Measurements from ENCODE around the gene ABCA4.

Gene ABCA4

GRCh38 chr1:94100785-94101612 lies 19.9 kb downstream of the ABCA4 start:
- TF ChIP-seq CTCF (IDR thresholded peaks at IDR 0.05; ENCODE audit: borderline replicate concordance, control extremely low read depth, extremely low read depth, insufficient read depth, missing control alignments) = no peak
- in situ Hi-C loops (cut with MboI; ENCODE audit: low sequenced_read_pairs, unreplicated experiment) = no loop called here
- DNase-seq (ENCODE audit: low spot score) = no peak

GRCh38 chr1:94100129-94100784 lies 20.7 kb downstream of the ABCA4 start:
- in situ Hi-C loops (cut with MboI; ENCODE audit: low sequenced_read_pairs, unreplicated experiment) = no loop called here
- TF ChIP-seq CTCF (IDR thresholded peaks at IDR 0.05; ENCODE audit: borderline replicate concordance, control extremely low read depth, extremely low read depth, insufficient read depth, missing control alignments) = no peak
- no peak for DNase-seq (ENCODE audit: low spot score)

- in situ Hi-C loops (cut with MboI; ENCODE audit: low sequenced_read_pairs, unreplicated experiment) = no loop called here
- DNase-seq (ENCODE audit: low spot score) = no peak
These were observed 21.6 kb downstream of the ABCA4 start for GRCh38 chr1:94099303-94099702.

GRCh38 chr1:94098585-94099111 lies 22.3 kb downstream of the ABCA4 start:
- DNase-seq (ENCODE audit: low spot score) = no peak
- in situ Hi-C loops (cut with MboI; ENCODE audit: low sequenced_read_pairs, unreplicated experiment) = no loop called here
- no peak for TF ChIP-seq CTCF (IDR thresholded peaks at IDR 0.05; ENCODE audit: borderline replicate concordance, control extremely low read depth, extremely low read depth, insufficient read depth, missing control alignments)

More at GRCh38 chr1:94099303-94099702, 21.6 kb downstream of the ABCA4 start:
- no peak for TF ChIP-seq CTCF (IDR thresholded peaks at IDR 0.05; ENCODE audit: borderline replicate concordance, control extremely low read depth, extremely low read depth, insufficient read depth, missing control alignments)

- in situ Hi-C loops (cut with MboI; ENCODE audit: low sequenced_read_pairs, unreplicated experiment) = no loop called here
- no peak for DNase-seq (ENCODE audit: low spot score)
- TF ChIP-seq CTCF (IDR thresholded peaks at IDR 0.05; ENCODE audit: borderline replicate concordance, control extremely low read depth, extremely low read depth, insufficient read depth, missing control alignments) = no peak
These were observed 24.0 kb downstream of the ABCA4 start for GRCh38 chr1:94096797-94097549.

Measured in GM13976 (cell line).